Ovary (tissue), 3 donors: ENCODE results near the gene CASP2.

Experiments used
- POLR2A ChIP-seq: fragments of 450-650 bp; IDR thresholded peaks from one replicate; pipeline ENCODE4 v1.6.1; 2017; ENCODE audit warnings: antibody characterized with exemption, mild to moderate bottlenecking, moderate library complexity
- TF ChIP-seq, protein P1 (sequence below), 3 donors: fragments of 450-650 bp in 2 of 3; fragments of 200-600 bp in 1 of 3; IDR thresholded peaks; one replicate each; pipeline versions ENCODE4 v1.5.1 to v1.8.0; 2016 to 2022; ENCODE audit warnings: antibody characterized with exemption in 3 of 3, mild to moderate bottlenecking in 1 of 3
- donor health status: DM: no; HTN: no; CAD: no.

DNA sequence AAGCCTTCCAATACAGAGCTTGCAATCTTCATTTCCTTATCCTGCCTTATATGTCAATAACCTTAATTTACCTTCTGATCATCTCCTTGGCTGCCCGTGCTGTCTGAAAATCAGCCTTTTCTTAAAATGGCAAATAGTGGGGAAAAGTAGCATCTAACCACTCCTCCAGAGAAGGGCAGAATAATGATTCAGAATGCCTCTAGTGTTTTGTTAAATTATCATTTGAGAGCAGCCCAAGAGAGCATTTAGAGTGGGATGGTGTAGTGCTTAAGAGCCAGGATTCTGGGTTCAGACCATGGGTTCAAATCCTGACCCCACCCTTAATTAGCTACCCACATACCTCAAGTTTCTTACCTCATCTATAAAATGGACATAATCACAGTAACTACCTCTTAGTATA, 8.0 kb upstream of the CASP2 start:
- TF ChIP-seq, protein P1, sequence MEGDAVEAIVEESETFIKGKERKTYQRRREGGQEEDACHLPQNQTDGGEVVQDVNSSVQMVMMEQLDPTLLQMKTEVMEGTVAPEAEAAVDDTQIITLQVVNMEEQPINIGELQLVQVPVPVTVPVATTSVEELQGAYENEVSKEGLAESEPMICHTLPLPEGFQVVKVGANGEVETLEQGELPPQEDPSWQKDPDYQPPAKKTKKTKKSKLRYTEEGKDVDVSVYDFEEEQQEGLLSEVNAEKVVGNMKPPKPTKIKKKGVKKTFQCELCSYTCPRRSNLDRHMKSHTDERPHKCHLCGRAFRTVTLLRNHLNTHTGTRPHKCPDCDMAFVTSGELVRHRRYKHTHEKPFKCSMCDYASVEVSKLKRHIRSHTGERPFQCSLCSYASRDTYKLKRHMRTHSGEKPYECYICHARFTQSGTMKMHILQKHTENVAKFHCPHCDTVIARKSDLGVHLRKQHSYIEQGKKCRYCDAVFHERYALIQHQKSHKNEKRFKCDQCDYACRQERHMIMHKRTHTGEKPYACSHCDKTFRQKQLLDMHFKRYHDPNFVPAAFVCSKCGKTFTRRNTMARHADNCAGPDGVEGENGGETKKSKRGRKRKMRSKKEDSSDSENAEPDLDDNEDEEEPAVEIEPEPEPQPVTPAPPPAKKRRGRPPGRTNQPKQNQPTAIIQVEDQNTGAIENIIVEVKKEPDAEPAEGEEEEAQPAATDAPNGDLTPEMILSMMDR (IDR thresholded peaks at IDR 0.05): no peak
- TF ChIP-seq POLR2A: no peak
